Effector CD8-positive, alpha-beta T cell (primary cell): ENCODE measurements around the gene ASIC1.

Experiments
- DNase-seq: peaks from one replicate; lab custom pipeline; 2025; lab: John Stamatoyannopoulos, UW

Gene ASIC1

GRCh38 chr12:50040657-50041056 is 16.7 kb upstream of the ASIC1 start:
- DNase-seq: no peak

- DNase-seq: no peak
Observed at GRCh38 chr12:50041062-50041860, 16.1 kb upstream of the ASIC1 start.

- DNase-seq: no peak
Observed at GRCh38 chr12:50041962-50042361, 15.4 kb upstream of the ASIC1 start.

- DNase-seq: no peak
Observed at GRCh38 chr12:50042693-50043092, 14.7 kb upstream of the ASIC1 start.

GRCh38 chr12:50043308-50043707 is 14.1 kb upstream of the ASIC1 start:
- no peak for DNase-seq

- DNase-seq: no peak
Observed at GRCh38 chr12:50043854-50044253, 13.5 kb upstream of the ASIC1 start.

- no peak for DNase-seq
Observed at GRCh38 chr12:50047693-50048250, 9.6 kb upstream of the ASIC1 start.

GRCh38 chr12:50049254-50050118 is 7.9 kb upstream of the ASIC1 start:
- no peak for DNase-seq

- no peak for DNase-seq
Observed at GRCh38 chr12:50050119-50050385, 7.3 kb upstream of the ASIC1 start.

- DNase-seq: no peak
Observed at GRCh38 chr12:50050410-50051098, 6.8 kb upstream of the ASIC1 start.

- DNase-seq: no peak
Observed at GRCh38 chr12:50051101-50051806, 6.1 kb upstream of the ASIC1 start.

GRCh38 chr12:50052544-50052943 is 4.9 kb upstream of the ASIC1 start:
- DNase-seq: no peak

GRCh38 chr12:50052964-50053363 is 4.4 kb upstream of the ASIC1 start:
- DNase-seq: no peak

- DNase-seq: no peak
Observed at GRCh38 chr12:50053583-50053982, 3.8 kb upstream of the ASIC1 start.

- DNase-seq: peak; percentile 38
Observed at GRCh38 chr12:50055831-50056638, 1.4 kb upstream of the ASIC1 start.

- no peak for DNase-seq
Observed at GRCh38 chr12:50056639-50056976, 788 bp upstream of the ASIC1 start.

- no peak for DNase-seq
Observed at GRCh38 chr12:50057896-50058670, 687 bp downstream of the ASIC1 start.

GRCh38 chr12:50058743-50059312 is 1.4 kb downstream of the ASIC1 start:
- DNase-seq: no peak

GRCh38 chr12:50059440-50060119 is 2.2 kb downstream of the ASIC1 start:
- peak; percentile 41 for DNase-seq
